ENCODE measurements around the gene EMP2.

The EMP2 gene

DNA sequence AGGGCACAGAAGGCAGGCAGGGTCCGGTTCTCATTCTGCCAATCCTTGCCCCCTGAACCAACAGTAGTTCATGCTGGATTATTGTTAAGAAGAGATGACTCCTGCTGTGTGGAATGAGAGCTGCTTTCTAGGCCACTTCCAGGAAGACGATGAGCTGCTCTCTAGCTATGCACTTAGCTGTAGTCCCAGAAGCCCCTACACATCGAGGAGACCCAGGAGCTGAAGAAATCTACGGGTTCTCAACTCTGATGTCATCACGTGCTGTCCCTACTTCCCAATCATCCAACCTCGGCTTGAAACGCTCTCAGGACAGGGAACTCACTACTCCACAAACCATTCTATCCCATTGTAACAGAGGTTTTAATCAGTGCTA is 29.0 kb upstream of the EMP2 start:
- no peak for DNase-seq

DNA sequence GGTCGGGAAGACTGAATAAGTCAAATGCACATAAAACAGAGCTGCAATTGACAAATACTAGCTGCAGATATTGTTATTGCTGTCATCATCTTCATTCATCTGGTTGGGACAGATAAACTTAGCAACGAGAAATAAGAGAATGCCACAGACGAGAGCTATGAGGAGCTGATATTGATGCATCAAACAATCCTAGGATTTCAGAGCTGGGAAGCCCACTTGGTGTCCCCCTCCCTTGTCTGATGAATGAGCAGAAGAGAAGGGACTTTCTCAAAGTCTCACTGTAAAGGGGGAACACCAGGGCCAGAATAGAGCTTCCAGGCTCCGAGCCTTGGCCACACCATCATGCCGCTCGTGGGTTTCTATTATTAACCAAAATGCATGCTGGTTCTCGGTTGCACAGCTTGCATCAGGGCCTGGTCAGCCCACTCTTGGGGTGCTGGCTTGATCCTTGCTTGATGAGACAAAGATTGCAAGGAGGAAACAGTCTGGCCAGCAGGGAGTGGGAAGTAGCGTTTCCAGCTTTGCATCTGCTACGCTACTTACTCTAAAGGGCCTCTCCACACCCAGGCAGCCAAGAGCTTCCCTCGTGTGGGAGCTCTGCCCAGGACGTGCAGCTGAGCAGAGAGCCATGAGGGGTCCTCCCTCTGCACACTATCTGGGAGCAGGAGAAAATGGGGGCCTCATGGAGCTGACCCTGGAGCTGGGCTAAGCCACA is 28.4 kb upstream of the EMP2 start:
- DNase-seq = no peak

DNA sequence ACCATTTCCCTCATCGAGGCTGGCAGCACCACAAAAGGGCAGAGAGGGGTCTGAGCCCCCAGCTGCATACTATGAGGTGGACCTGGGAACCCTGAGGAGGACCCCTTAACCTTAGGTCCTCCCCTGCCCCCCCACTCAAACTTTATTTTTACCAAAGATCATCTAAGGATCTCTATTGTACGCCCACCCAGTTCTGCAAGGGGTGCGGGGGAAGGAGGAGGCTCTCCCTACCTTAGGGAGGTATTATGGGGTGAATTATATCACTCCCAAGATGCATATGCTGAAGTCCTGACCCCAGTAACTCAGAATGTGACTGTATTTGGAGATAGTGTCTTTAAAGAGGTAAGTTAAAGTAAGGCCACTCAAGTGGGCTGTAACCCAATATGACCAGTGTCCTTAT is 26.8 kb upstream of the EMP2 start:
- DNase-seq = no peak

DNA sequence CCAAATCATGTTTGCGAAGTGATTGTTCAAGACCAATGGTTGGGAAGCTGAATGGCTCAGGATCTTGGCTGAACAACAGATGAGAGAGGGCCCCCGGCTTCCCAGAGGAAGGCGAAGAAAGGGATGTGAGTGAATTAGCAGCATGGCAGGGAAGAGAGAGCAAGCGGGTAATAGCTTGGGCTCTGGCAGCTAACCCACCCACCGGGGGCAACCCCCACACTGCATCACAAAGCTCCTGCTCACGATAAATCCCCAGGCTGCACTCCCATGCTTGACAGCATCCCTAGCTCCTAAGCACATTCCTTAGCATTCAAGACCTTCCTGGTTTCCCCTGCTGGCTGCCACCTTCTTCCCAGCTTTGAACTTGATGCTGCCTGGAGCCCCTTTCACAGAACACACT is 26.2 kb upstream of the EMP2 start:
- no peak for DNase-seq

GRCh38 chr16:10605636-10606035 is 25.2 kb upstream of the EMP2 start:
- no peak for DNase-seq

- DNase-seq = no peak
Observed at GRCh38 chr16:10601444-10602408, 21.3 kb upstream of the EMP2 start.

DNA sequence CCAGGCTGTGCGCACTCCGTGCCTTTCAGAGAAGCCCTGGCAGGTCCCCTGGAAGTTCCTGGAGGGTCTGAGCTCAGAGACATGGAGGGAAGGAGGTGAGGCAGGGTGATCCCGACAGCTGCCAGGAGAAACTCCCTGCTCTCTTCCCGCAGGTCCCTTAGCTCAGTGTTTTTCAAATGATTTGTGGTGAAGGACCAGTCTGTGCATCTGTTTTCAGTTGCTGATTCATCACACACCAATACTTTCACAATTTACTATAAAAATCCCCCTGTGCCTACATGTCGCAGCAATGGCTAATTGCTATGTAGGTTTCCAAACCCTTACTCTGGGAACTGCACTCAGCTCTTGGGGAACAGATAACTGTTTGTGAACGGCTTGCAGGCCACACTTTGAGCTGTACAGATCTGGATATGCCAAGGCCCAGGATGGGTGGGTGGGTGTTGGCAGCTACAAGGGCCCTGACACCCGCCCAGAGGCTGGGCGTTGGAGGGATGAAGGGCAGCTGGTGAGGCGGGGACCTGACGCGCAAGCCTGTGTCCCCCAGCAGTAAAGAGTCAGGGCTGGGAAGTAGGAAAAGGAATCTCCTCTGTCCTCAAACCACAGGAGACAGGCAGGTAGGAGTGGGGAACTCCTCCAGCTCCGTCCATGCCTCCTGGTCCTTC is 20.5 kb upstream of the EMP2 start:
- no peak for DNase-seq

GRCh38 chr16:10599626-10600025 is 19.2 kb upstream of the EMP2 start:
- DNase-seq = no peak

DNA sequence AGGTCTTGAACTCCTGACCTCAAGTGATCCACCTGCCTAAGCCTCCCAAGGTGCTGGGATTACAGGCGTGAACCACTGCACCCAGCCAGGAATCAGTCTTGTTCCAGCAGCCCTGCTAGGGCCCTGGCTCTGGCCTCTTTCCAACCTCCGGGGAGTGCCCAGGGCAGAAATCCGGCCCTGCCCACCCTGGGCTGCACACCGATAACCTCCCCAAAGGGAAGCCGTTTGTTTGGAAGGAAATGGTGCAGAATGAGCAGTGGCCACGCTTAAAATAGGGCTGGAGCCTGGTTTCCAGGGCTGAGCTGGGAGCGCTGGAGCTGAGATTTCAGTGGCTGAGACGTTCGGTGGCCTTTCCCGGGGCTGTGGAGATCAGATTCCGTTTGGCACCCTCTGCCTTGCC is 17.8 kb upstream of the EMP2 start:
- DNase-seq = peak; percentile 82

GRCh38 chr16:10597187-10597601 is 16.8 kb upstream of the EMP2 start:
- no peak for DNase-seq

GRCh38 chr16:10594312-10594950 is 14.0 kb upstream of the EMP2 start:
- no peak for DNase-seq

DNA sequence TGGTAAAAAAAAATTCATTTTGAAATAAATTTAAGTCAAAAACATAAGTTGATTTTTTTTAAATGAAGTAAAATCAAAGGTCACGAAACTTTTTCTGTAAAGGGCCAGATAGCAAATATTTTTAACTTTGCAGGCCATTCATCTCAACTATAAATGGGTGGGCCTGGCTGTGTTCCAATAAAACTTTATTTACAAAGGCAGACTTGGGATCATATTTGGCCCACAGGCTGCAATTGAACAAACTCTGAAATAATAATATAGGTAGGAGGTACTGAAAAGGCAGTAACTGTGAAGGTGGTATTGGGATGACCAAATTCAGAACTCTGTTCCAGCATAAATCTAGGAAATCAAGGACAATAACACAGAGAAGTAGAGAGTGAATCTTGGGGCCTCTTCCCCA is 12.2 kb upstream of the EMP2 start:
- no peak for DNase-seq

DNA sequence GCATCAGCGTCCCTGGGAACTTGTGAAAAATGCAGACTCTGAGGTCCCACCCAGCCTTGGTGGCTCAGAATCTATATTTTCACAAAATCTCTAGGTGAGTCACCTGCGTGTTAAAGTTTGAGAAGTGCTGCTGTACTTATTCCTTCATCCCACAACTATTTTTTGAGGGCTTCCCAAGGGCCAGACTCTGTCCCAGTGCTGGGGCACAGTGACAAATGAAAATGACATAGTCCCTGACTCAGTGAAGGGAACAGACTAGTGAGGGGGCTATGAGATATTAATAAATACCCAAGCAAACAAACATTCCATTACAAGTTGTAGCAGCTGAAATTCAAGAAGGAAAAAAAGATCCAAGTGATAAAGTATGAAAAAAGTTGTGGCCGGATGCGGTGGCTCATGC is 9.9 kb upstream of the EMP2 start:
- DNase-seq = no peak

- no peak for DNase-seq
Observed at GRCh38 chr16:10589109-10589508, 8.7 kb upstream of the EMP2 start.

DNA sequence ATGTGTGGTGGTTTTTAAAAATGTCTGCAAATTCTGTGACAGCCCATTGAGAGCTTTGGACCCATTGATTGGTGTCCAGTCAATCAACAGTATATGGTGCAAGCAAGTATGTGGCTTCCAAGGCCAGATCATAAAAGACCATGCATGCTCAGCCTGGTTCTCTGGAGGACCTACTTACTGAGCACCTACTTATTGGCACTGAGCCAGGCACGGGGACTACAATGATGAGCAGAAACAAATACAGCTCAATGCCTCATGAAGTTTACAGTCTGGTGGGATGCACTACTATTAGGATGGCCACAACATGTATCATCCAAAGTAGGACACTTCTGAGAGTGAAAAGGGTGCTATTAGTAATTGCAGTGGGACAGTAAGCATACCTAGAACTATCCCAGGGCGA is 7.2 kb upstream of the EMP2 start:
- no peak for DNase-seq

DNA sequence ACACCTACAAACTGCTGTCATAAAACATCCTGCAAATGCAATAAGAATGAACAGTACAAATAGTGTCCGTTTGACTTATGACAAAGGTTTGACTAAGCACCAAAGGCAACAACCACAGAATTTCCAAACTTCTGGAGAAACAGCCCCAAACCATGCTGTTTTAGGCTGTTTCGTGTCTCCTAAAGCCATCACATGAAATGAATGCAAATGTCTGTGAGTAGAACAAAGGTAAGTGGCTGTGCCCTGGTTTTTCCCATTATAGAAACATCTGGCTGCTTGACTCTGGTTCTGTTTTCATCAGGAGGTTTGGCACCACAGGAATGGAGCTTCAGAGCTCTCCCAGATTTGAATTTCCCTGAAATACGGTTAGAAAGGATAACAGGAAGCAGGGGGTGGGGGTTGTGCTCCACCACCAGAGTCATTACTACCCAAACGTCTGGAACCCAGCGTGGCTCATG is 4.6 kb upstream of the EMP2 start:
- no peak for DNase-seq

DNA sequence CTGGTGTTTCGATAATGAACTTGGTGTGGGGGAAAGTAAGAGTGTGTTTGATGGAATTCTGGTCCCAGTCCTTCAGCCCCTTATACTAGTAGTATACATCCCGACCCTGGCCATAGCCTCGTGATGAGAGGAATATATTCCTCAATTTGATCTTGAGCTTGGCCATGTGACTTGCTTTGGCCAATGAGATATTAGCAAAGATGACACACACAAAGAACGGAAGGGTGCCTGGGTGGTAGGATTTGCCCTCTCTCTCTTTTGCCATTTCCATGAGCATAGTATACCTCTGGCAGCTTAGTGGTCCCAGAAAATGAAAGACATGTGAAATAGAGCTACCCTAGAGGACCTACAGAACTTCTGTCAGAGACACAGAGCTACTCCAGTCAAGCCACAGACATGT is 2.9 kb upstream of the EMP2 start:
- no peak for DNase-seq

DNA sequence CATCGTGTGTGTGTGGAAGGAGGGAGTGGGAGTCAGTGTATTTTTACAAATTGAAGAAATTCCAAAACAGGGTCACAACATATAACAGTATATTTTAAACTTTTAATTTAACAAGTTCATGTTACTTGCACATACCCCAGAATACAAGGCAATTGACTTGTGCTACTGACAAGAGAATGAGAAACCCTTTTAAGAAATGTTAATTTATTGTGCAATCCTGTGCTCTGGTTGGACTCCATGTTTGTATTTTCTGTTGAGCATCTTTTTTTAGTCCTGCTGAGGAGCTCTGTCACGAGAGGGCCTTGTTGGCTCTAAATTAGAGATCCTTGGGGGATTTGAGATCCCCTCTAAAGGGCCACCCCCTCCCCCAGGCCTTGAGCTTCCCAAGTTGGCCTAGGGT is 1.1 kb upstream of the EMP2 start:
- DNase-seq = no peak

DNA sequence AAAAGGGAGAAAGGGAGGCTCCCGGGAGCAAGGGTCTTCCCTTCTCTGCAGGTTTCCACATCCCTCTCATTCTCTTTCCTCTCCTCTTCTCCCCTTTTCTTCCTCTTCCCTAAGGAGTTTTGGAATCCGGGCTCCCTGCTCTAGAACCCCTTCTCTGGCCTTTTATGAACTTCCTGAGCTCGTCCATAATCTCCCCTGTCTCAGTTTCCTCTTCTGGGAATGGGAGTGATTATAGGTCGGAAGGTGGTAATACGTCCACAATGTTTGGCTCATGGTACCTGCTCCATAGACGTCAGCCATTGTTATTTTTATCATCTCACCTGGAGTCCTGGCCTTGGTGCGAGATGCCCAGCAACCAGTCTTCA is 467 bp upstream of the EMP2 start:
- DNase-seq = no peak

GRCh38 chr16:10579575-10579964 is 828 bp downstream of the EMP2 start:
- no peak for DNase-seq

GRCh38 chr16:10578474-10579316 is 1.7 kb downstream of the EMP2 start:
- no peak for DNase-seq

Measured in hematopoietic multipotent progenitor cell treated with erythropoietin and hydrocortisone succinate and interleukin-3 and kit ligand, for 4 days (in vitro differentiated cells).